Neuron (in vitro differentiated cells): ENCODE results near the gene FUOM.

ENCODE experiments used
- H2AFZ ChIP-seq: one replicate; pipeline ENCODE4 v1.6.1; 2013; ENCODE audit warnings: low read depth, mild to moderate bottlenecking, inconsistent platforms, low read length, moderate library complexity
- H3K27me3 ChIP-seq: one replicate; pipeline ENCODE4 v1.6.1; 2013; ENCODE audit warnings: low read length; ENCODE audit not compliant: insufficient read depth
- H3K36me3 ChIP-seq: one replicate; pipeline ENCODE4 v1.6.1; 2013; ENCODE audit warnings: low read length; ENCODE audit not compliant: insufficient read depth
- H3K4me1 ChIP-seq: one replicate; pipeline ENCODE4 v1.6.1; 2013; ENCODE audit warnings: low read length; ENCODE audit not compliant: insufficient read depth
- H3K4me3 ChIP-seq: 2 replicates; pipeline ENCODE4 v1.5.1; 2013; ENCODE audit warnings: mild to moderate bottlenecking, low read length, moderate library complexity
- H3K9me3 ChIP-seq: one replicate; pipeline ENCODE4 v1.6.1; 2013; ENCODE audit warnings: low read length

Gene FUOM

GRCh38 chr10:133335246-133336117, 22.3 kb downstream of the FUOM start:
- Histone ChIP-seq H3K36me3 (no peaks in the 10 kb centered on the region), H3K4me1 (peaks cover 14% of the 10 kb centered on the region), H2AFZ (peak overlapping the region; percentile 60), H3K9me3 (peaks cover 9% of the 10 kb centered on the region), H3K4me3 (peak overlapping the region; percentile 27), H3K27me3 (peaks cover 35% of the 10 kb centered on the region)

- peak overlapping the region; percentile 60 for H2AFZ ChIP-seq
- peaks cover 14% of the 10 kb centered on the region for H3K4me1 ChIP-seq
- H3K4me3 ChIP-seq = peak overlapping the region; percentile 27
- peaks cover 9% of the 10 kb centered on the region for H3K9me3 ChIP-seq
- peaks cover 35% of the 10 kb centered on the region for H3K27me3 ChIP-seq
- no peaks in the 10 kb centered on the region for H3K36me3 ChIP-seq
Measured at GRCh38 chr10:133334503-133335245, 23.1 kb downstream of the FUOM start.

GRCh38 chr10:133332936-133333699, 24.7 kb downstream of the FUOM start:
- Histone ChIP-seq H3K4me1 (peaks cover 19% of the 10 kb centered on the region), H3K9me3 (peaks cover 9% of the 10 kb centered on the region), H3K27me3 (peaks cover 46% of the 10 kb centered on the region), H3K4me3 (no peak overlapping the region), H3K36me3 (no peaks in the 10 kb centered on the region), H2AFZ (no peak overlapping the region)

GRCh38 chr10:133329491-133330202, 28.2 kb downstream of the FUOM start:
- H3K36me3 ChIP-seq = no peaks in the 10 kb centered on the region
- peaks cover 9% of the 10 kb centered on the region for H3K9me3 ChIP-seq
- H2AFZ ChIP-seq = no peak overlapping the region
- H3K27me3 ChIP-seq = peaks cover 44% of the 10 kb centered on the region
- H3K4me1 ChIP-seq = peaks cover 16% of the 10 kb centered on the region
- no peak overlapping the region for H3K4me3 ChIP-seq

- Histone ChIP-seq H3K27me3 (peaks cover 40% of the 10 kb centered on the region), H3K9me3 (peaks cover 9% of the 10 kb centered on the region), H2AFZ (no peak overlapping the region), H3K4me1 (peaks cover 19% of the 10 kb centered on the region), H3K4me3 (no peak overlapping the region), H3K36me3 (no peaks in the 10 kb centered on the region)
Measured at GRCh38 chr10:133328358-133329343, 29.2 kb downstream of the FUOM start.

GRCh38 chr10:133327651-133328357, 30.0 kb downstream of the FUOM start:
- H2AFZ ChIP-seq = no peak overlapping the region
- no peaks in the 10 kb centered on the region for H3K36me3 ChIP-seq
- peaks cover 19% of the 10 kb centered on the region for H3K4me1 ChIP-seq
- peaks cover 7% of the 10 kb centered on the region for H3K9me3 ChIP-seq
- H3K4me3 ChIP-seq = no peak overlapping the region
- peaks cover 40% of the 10 kb centered on the region for H3K27me3 ChIP-seq

GRCh38 chr10:133326745-133327650, 30.8 kb downstream of the FUOM start:
- Histone ChIP-seq H3K36me3 (no peaks in the 10 kb centered on the region), H3K4me3 (no peak overlapping the region), H3K4me1 (peaks cover 19% of the 10 kb centered on the region), H3K9me3 (peaks cover under 1% of the 10 kb centered on the region), H2AFZ (no peak overlapping the region), H3K27me3 (peaks cover 40% of the 10 kb centered on the region)

GRCh38 chr10:133326223-133326551, 31.6 kb downstream of the FUOM start:
- peaks cover 40% of the 10 kb centered on the region for H3K27me3 ChIP-seq

GRCh38 chr10:133325440-133326222, 32.2 kb downstream of the FUOM start:
- Histone ChIP-seq H2AFZ (peak overlapping the region; percentile 76), H3K36me3 (no peaks in the 10 kb centered on the region), H3K4me1 (peaks cover 19% of the 10 kb centered on the region), H3K9me3 (no peaks in the 10 kb centered on the region), H3K4me3 (peak overlapping the region; percentile 50), H3K27me3 (peaks cover 36% of the 10 kb centered on the region)

More at GRCh38 chr10:133326223-133326551, 31.6 kb downstream of the FUOM start:
- Histone ChIP-seq H2AFZ (peak overlapping the region; percentile 76), H3K36me3 (no peaks in the 10 kb centered on the region), H3K4me3 (peak overlapping the region; percentile 50), H3K9me3 (no peaks in the 10 kb centered on the region), H3K4me1 (peaks cover 19% of the 10 kb centered on the region)

- Histone ChIP-seq H3K27me3 (peaks cover 36% of the 10 kb centered on the region), H3K4me1 (peaks cover 19% of the 10 kb centered on the region), H3K9me3 (no peaks in the 10 kb centered on the region), H3K36me3 (no peaks in the 10 kb centered on the region), H2AFZ (peak overlapping the region; percentile 76), H3K4me3 (peak overlapping the region; percentile 50)
Measured at GRCh38 chr10:133324857-133325260, 33.0 kb downstream of the FUOM start.
